Measurements from ENCODE around the gene GARIN5B.

Gene GARIN5B

GRCh38 chr19:55400281-55401087 lies 37.4 kb upstream of the GARIN5B start:
- no peak overlapping the region for H3K9ac ChIP-seq (ENCODE audit: low read depth, low read length)
- H3K36me3 ChIP-seq (ENCODE audit: insufficient read depth, low read length) = peaks cover 40% of the 10 kb centered on the region
- H3K4me2 ChIP-seq (ENCODE audit: low read length) = no peak overlapping the region
- H3K27me3 ChIP-seq (ENCODE audit: control insufficient read depth, insufficient read depth, low read length) = no peaks in the 10 kb centered on the region
- H3K9me3 ChIP-seq (replicated peaks; ENCODE audit: low read length) = no peaks in the 10 kb centered on the region
- peaks cover 2% of the 10 kb centered on the region for H3K4me1 ChIP-seq (ENCODE audit: control insufficient read depth, insufficient read depth, low read length)
- H3K4me3 ChIP-seq (ENCODE audit: low read length) = no peak overlapping the region

GRCh38 chr19:55398200-55398925 lies 35.3 kb upstream of the GARIN5B start:
- H3K4me2 ChIP-seq (ENCODE audit: low read length) = no peak overlapping the region
- H3K4me3 ChIP-seq (ENCODE audit: low read length) = no peak overlapping the region
- no peak overlapping the region for H3K9ac ChIP-seq (ENCODE audit: low read depth, low read length)
- H3K9me3 ChIP-seq (replicated peaks; ENCODE audit: low read length) = no peaks in the 10 kb centered on the region
- H3K27me3 ChIP-seq (ENCODE audit: control insufficient read depth, insufficient read depth, low read length) = no peaks in the 10 kb centered on the region
- peaks cover 28% of the 10 kb centered on the region for H3K36me3 ChIP-seq (ENCODE audit: insufficient read depth, low read length)
- no peaks in the 10 kb centered on the region for H3K4me1 ChIP-seq (ENCODE audit: control insufficient read depth, insufficient read depth, low read length)

- Histone ChIP-seq H3K9me3 (replicated peaks; ENCODE audit: low read length) (no peaks in the 10 kb centered on the region), H3K4me3 (ENCODE audit: low read length) (no peak overlapping the region), H3K4me2 (ENCODE audit: low read length) (no peak overlapping the region), H3K36me3 (ENCODE audit: insufficient read depth, low read length) (peaks cover 41% of the 10 kb centered on the region), H3K9ac (ENCODE audit: low read depth, low read length) (no peak overlapping the region), H3K27me3 (ENCODE audit: control insufficient read depth, insufficient read depth, low read length) (no peaks in the 10 kb centered on the region), H3K4me1 (ENCODE audit: control insufficient read depth, insufficient read depth, low read length) (peaks cover 12% of the 10 kb centered on the region)
Measured at GRCh38 chr19:55392820-55393761, 30.0 kb upstream of the GARIN5B start.

GRCh38 chr19:55391702-55392615 lies 28.9 kb upstream of the GARIN5B start:
- Histone ChIP-seq H3K4me1 (ENCODE audit: control insufficient read depth, insufficient read depth, low read length) (peaks cover 23% of the 10 kb centered on the region), H3K4me2 (ENCODE audit: low read length) (no peak overlapping the region), H3K4me3 (ENCODE audit: low read length) (no peak overlapping the region), H3K27me3 (ENCODE audit: control insufficient read depth, insufficient read depth, low read length) (no peaks in the 10 kb centered on the region), H3K9ac (ENCODE audit: low read depth, low read length) (no peak overlapping the region), H3K36me3 (ENCODE audit: insufficient read depth, low read length) (peaks cover 52% of the 10 kb centered on the region), H3K9me3 (replicated peaks; ENCODE audit: low read length) (no peaks in the 10 kb centered on the region)

- Histone ChIP-seq H3K9me3 (replicated peaks; ENCODE audit: low read length) (no peaks in the 10 kb centered on the region), H3K36me3 (ENCODE audit: insufficient read depth, low read length) (peaks cover 59% of the 10 kb centered on the region), H3K4me2 (ENCODE audit: low read length) (no peak overlapping the region), H3K9ac (ENCODE audit: low read depth, low read length) (no peak overlapping the region), H3K27me3 (ENCODE audit: control insufficient read depth, insufficient read depth, low read length) (no peaks in the 10 kb centered on the region), H3K4me3 (ENCODE audit: low read length) (no peak overlapping the region), H3K4me1 (ENCODE audit: control insufficient read depth, insufficient read depth, low read length) (peaks cover 25% of the 10 kb centered on the region)
Measured at GRCh38 chr19:55391191-55391670, 28.2 kb upstream of the GARIN5B start.

GRCh38 chr19:55390461-55390880 lies 27.4 kb upstream of the GARIN5B start:
- Histone ChIP-seq H3K9ac (ENCODE audit: low read depth, low read length) (no peak overlapping the region), H3K4me3 (ENCODE audit: low read length) (no peak overlapping the region), H3K36me3 (ENCODE audit: insufficient read depth, low read length) (peaks cover 61% of the 10 kb centered on the region), H3K4me2 (ENCODE audit: low read length) (no peak overlapping the region), H3K4me1 (ENCODE audit: control insufficient read depth, insufficient read depth, low read length) (peaks cover 25% of the 10 kb centered on the region), H3K27me3 (ENCODE audit: control insufficient read depth, insufficient read depth, low read length) (no peaks in the 10 kb centered on the region), H3K9me3 (replicated peaks; ENCODE audit: low read length) (no peaks in the 10 kb centered on the region)

GRCh38 chr19:55389386-55390317 lies 26.6 kb upstream of the GARIN5B start:
- H3K9me3 ChIP-seq (replicated peaks; ENCODE audit: low read length) = no peaks in the 10 kb centered on the region
- peak overlapping the region; percentile 96 for H3K4me2 ChIP-seq (ENCODE audit: low read length)
- H3K9ac ChIP-seq (ENCODE audit: low read depth, low read length) = peak overlapping the region; percentile 99
- peaks cover 61% of the 10 kb centered on the region for H3K36me3 ChIP-seq (ENCODE audit: insufficient read depth, low read length)
- H3K27me3 ChIP-seq (ENCODE audit: control insufficient read depth, insufficient read depth, low read length) = no peaks in the 10 kb centered on the region
- H3K4me3 ChIP-seq (ENCODE audit: low read length) = peak overlapping the region; percentile 27
- H3K4me1 ChIP-seq (ENCODE audit: control insufficient read depth, insufficient read depth, low read length) = peaks cover 30% of the 10 kb centered on the region

- Histone ChIP-seq H3K4me3 (ENCODE audit: low read length) (peak overlapping the region; percentile 97), H3K4me2 (ENCODE audit: low read length) (peak overlapping the region; percentile 96), H3K27me3 (ENCODE audit: control insufficient read depth, insufficient read depth, low read length) (no peaks in the 10 kb centered on the region), H3K36me3 (ENCODE audit: insufficient read depth, low read length) (peaks cover 61% of the 10 kb centered on the region), H3K9ac (ENCODE audit: low read depth, low read length) (peak overlapping the region; percentile 99), H3K4me1 (ENCODE audit: control insufficient read depth, insufficient read depth, low read length) (peaks cover 41% of the 10 kb centered on the region), H3K9me3 (replicated peaks; ENCODE audit: low read length) (no peaks in the 10 kb centered on the region)
Measured at GRCh38 chr19:55387736-55388497, 24.9 kb upstream of the GARIN5B start.

GRCh38 chr19:55386493-55386971 lies 23.5 kb upstream of the GARIN5B start:
- Histone ChIP-seq H3K4me2 (ENCODE audit: low read length) (peak overlapping the region; percentile 96), H3K4me1 (ENCODE audit: control insufficient read depth, insufficient read depth, low read length) (peaks cover 41% of the 10 kb centered on the region), H3K27me3 (ENCODE audit: control insufficient read depth, insufficient read depth, low read length) (no peaks in the 10 kb centered on the region), H3K9me3 (replicated peaks; ENCODE audit: low read length) (no peaks in the 10 kb centered on the region), H3K9ac (ENCODE audit: low read depth, low read length) (peak overlapping the region; percentile 99), H3K36me3 (ENCODE audit: insufficient read depth, low read length) (peaks cover 55% of the 10 kb centered on the region), H3K4me3 (ENCODE audit: low read length) (peak overlapping the region; percentile 97)
